Activated effector memory CD4-positive, alpha-beta T cell treated with Interleukin-2 at 50 U/mL for 16 hours (primary cell): Measurements from ENCODE around the gene MED10.

Source experiments
- DNase-seq: peaks from one replicate; pipeline ENCODE4 v3.0.0-alpha.2; 2020

Gene MED10

GRCh38 chr5:6348476-6349000 is 29.8 kb downstream of the MED10 start:
- no peak for DNase-seq

GRCh38 chr5:6347673-6348072 is 30.7 kb downstream of the MED10 start:
- DNase-seq = no peak

GRCh38 chr5:6347165-6347564 is 31.2 kb downstream of the MED10 start:
- DNase-seq = no peak

GRCh38 chr5:6344593-6344989 is 33.8 kb downstream of the MED10 start:
- DNase-seq = no peak

GRCh38 chr5:6343951-6344592 is 34.3 kb downstream of the MED10 start:
- no peak for DNase-seq

GRCh38 chr5:6342689-6343315 is 35.5 kb downstream of the MED10 start:
- no peak for DNase-seq

- no peak for DNase-seq
Observed at GRCh38 chr5:6340100-6340499, 38.2 kb downstream of the MED10 start.

GRCh38 chr5:6338871-6339270 is 39.5 kb downstream of the MED10 start:
- no peak for DNase-seq

- no peak for DNase-seq
Observed at GRCh38 chr5:6338135-6338534, 40.2 kb downstream of the MED10 start.

GRCh38 chr5:6333182-6333905 is 45.0 kb downstream of the MED10 start:
- DNase-seq = no peak

GRCh38 chr5:6328173-6328572 is 50.2 kb downstream of the MED10 start:
- DNase-seq = no peak

- DNase-seq = no peak
Observed at GRCh38 chr5:6326776-6327175, 51.6 kb downstream of the MED10 start.

- DNase-seq = no peak
Observed at GRCh38 chr5:6322163-6322713, 56.1 kb downstream of the MED10 start.
